Activated CD8-positive, alpha-beta T cell treated with anti-CD3 and anti-CD28 coated beads, Interleukin-2, amount 10 ng/mL, durations not matched to agents 7 days and 5 days (primary cell): ENCODE data around the gene PCSK6. TPM values are rescaled to one million over a fixed set of nuclear protein-coding genes. Genes with fewer than 3 reads are reported as not detected.

Experiments
- ATAC-seq: fragments of 150-1000 bp; cut with Tn5 transposase; one replicate; pipeline ENCODE4 v1.10.0; 2021; ENCODE audit warnings: moderate library complexity
- CTCF ChIA-PET: fragments of 350-600 bp; sonication (Branson Sonifier 250); formaldehyde crosslinking; loops from one replicate; lab custom pipeline; 2021; ENCODE audit warnings: antibody characterized with exemption; lab: Charles Lee
- POLR2A ChIA-PET: fragments of 350-600 bp; sonication (Branson Sonifier 250); formaldehyde crosslinking; loops from one replicate; lab custom pipeline; 2021; ENCODE audit warnings: antibody characterized with exemption; lab: Charles Lee
- DNase-seq: peaks from one replicate; pipeline ENCODE4 v3.0.0-alpha.2; 2020
- H3K27ac Mint-ChIP-seq: one replicate; pipeline ENCODE4 v1.8.0; 2021; ENCODE audit warnings: mild to moderate bottlenecking, mixed read lengths
- H3K27me3 Mint-ChIP-seq: one replicate; pipeline ENCODE4 v1.8.0; 2021; ENCODE audit warnings: low read depth, mixed read lengths
- H3K36me3 Mint-ChIP-seq: one replicate; pipeline ENCODE4 v1.8.0; 2021; ENCODE audit warnings: low read depth, mixed read lengths
- H3K4me1 Mint-ChIP-seq: one replicate; pipeline ENCODE4 v1.8.0; 2021; ENCODE audit warnings: low read depth, mixed read lengths
- H3K4me3 Mint-ChIP-seq: one replicate; pipeline ENCODE4 v1.8.0; 2021; ENCODE audit warnings: mild to moderate bottlenecking, mixed read lengths
- H3K9me3 Mint-ChIP-seq: one replicate; pipeline ENCODE4 v1.8.0; 2022; ENCODE audit warnings: mixed read lengths; ENCODE audit not compliant: insufficient read depth
- total RNA-seq, 2 experiments: library from RNA; stranded (reverse); gene quantifications; one replicate each; pipeline ENCODE4 v1.2.3, GENCODE V29; 2021

The PCSK6 gene
- total RNA-seq, 2 experiments from 2014 or later = 0.68 to 0.76 TPM

DNA sequence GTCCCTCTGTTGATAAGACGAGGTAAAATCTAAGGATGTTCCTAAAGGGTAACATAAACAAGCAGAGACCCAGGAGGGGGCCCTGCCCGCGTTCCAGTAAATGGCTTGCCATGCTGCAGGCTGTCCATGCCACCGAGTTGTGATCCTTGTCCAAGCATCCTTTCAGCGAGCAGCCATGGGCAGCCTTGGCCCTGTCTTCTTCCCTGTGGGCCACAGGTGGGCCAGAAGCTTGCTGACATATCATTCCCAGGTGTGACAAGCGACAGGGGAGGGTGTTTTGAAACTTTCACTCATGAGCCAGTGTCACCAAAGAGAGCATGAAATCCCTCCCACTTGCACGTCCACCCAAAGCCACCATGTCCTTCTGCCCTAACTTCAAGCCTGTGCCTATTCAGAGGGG is 53.7 kb downstream of the PCSK6 start:
- no peaks in the 10 kb centered on the region for H3K4me1 Mint-ChIP-seq
- no peaks in the 10 kb centered on the region for H3K9me3 Mint-ChIP-seq
- ChIA-PET CTCF (interaction anchor here (1.3 kb wide), 1 partner anchor 205 kb away, joined by 4 read pairs; no protein-coding TSS in a partner anchor), POLR2A (no interaction called here)
- no peak overlapping the region for H3K27ac Mint-ChIP-seq
- H3K4me3 Mint-ChIP-seq = no peak overlapping the region
- DNase-seq (no peak), ATAC-seq (no peak)
- no peaks in the 10 kb centered on the region for H3K36me3 Mint-ChIP-seq
- peaks cover 5% of the 10 kb centered on the region for H3K27me3 Mint-ChIP-seq

DNA sequence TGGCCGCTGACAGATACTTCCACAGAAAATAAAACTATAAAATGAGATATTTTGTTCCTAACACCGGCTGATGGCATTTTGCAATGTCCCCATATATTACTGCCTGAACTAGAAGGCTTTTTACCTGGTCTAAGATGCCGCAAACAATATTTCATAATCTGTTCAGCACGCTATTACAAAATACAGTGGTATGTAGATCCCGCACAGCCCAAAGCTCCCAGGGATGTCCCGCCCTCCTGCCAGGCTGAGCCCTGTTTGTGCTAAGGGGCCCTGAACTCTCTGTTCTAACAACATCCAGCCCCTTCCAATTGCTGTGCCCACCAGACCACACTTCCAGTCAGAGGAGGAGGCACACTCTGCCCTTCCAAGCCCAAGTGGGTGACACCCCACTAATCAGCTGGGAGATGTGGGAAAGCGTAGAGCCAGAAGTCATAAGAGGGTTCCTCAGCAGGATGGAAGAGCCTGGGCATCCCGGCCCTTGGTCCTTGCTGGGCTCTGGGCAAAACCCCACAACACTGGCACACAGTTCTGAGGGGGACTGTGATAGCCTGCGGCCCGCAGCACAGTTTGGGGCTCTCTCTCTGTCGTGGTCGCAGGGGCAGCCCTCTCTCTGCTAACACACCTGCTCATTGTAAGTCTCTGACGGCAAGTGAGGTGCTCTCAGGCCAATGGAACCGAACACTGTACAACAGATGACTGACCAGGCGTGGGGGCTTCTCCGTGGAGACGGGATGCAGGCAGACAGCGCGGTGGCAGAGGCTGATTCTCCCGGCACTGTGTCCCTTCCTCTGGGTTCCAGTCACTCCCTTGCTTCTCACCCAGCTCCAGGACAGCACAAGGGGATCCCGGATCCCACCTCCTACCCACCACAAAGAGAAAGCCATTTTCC is 55.2 kb downstream of the PCSK6 start:
- H3K4me3 Mint-ChIP-seq = no peak overlapping the region
- no peaks in the 10 kb centered on the region for H3K4me1 Mint-ChIP-seq
- H3K36me3 Mint-ChIP-seq = no peaks in the 10 kb centered on the region
- H3K27ac Mint-ChIP-seq = no peak overlapping the region
- no peak for ATAC-seq
- peaks cover 5% of the 10 kb centered on the region for H3K27me3 Mint-ChIP-seq
- ChIA-PET POLR2A (no interaction called here), CTCF (no interaction called here)
- DNase-seq = no peak
- H3K9me3 Mint-ChIP-seq = no peaks in the 10 kb centered on the region

DNA sequence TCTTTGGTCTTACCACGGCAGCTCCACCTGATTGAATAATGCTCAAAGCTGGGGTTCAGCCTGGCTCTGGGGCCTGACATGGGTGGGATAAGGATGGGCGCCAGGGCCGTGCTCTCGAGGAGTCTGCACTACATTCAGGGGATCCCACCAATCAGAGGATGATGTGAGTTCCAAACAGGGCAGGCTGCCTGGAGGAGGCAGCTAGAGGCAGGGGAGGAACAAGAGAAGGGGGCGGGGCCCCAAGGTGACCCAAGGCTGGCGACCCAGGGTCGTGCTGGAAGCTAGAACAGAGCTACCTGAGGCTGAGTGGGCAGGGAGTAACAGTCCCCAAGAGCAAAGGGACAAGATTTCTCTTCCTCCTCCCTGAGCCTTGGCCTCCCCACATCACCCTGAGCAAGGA is 56.1 kb downstream of the PCSK6 start:
- CTCF ChIA-PET = no interaction called here
- no peaks in the 10 kb centered on the region for H3K4me1 Mint-ChIP-seq

DNA sequence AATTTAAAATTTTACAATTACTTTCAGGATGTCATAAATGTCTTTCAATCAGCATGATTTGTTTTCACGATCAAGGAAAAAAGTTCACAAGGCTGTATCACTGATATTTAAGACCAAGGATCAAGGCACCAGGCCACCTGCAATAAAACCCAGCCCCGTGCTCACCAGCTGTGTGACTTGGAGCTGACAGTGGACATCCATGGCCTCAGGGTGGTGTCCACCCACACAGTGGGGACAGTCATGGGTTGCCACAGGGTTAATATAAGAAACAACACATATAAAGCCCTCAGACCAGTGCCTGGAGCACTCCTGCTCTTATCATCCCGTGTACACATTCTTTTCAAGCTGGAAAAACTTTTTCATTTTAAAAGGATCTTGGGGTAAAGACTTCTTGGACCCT is 56.5 kb downstream of the PCSK6 start:
- no peaks in the 10 kb centered on the region for H3K36me3 Mint-ChIP-seq
- no peak overlapping the region for H3K27ac Mint-ChIP-seq
- H3K4me1 Mint-ChIP-seq = no peaks in the 10 kb centered on the region
- no peak overlapping the region for H3K4me3 Mint-ChIP-seq
- ChIA-PET CTCF (no interaction called here), POLR2A (no interaction called here)
- ATAC-seq = no peak
- H3K27me3 Mint-ChIP-seq = no peaks in the 10 kb centered on the region
- no peaks in the 10 kb centered on the region for H3K9me3 Mint-ChIP-seq
- no peak for DNase-seq

More for the DNA sequence above, 56.1 kb downstream of the PCSK6 start:
- Mint-ChIP-seq H3K36me3 (no peaks in the 10 kb centered on the region), H3K9me3 (no peaks in the 10 kb centered on the region), H3K27me3 (no peaks in the 10 kb centered on the region), H3K4me3 (no peak overlapping the region), H3K27ac (no peak overlapping the region)
- DNase-seq (no peak), ATAC-seq (no peak)
- POLR2A ChIA-PET = no interaction called here

DNA sequence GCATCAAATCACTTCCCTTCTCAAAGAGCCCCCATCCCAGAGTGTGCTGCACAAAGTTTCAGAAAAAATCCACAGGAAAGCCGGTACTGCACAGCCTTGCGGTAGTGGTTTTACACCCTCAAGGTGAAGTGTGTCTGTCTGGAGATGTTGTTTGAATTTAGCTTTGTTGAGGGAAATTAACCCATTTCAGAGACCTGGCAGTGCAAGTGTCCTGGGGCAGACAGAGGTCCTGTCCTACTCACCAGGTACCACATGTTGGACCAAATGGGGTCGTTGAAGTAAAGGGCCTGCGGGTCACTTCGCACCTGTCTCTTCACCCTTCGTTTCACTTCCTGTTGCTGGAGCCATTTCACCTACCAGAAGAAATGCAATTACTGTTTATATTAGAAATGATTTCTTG is 57.8 kb downstream of the PCSK6 start:
- Mint-ChIP-seq H3K27ac (no peak overlapping the region), H3K27me3 (no peaks in the 10 kb centered on the region), H3K4me3 (no peak overlapping the region), H3K4me1 (no peaks in the 10 kb centered on the region), H3K36me3 (no peaks in the 10 kb centered on the region), H3K9me3 (no peaks in the 10 kb centered on the region)
- DNase-seq = no peak
- ATAC-seq = no peak
- CTCF ChIA-PET = no interaction called here
- POLR2A ChIA-PET = no interaction called here

DNA sequence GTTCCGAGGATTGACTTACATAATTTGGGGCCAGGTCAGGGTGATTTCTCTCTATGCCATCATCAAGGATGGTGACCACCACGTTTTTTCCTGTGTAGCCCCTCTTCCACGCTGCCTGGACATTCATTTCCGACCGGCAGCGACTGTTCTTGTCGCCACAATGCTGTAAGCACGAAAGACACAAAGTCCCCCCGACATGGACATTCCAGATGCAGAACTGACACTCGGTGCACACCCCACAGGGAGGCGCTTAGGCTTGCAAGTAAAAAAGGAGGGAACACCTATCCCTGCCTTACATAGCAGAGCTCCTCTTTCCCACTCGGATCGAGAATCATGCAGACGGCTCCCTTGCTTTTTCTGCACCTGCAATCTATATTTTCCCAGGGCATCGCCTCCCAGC is 58.2 kb downstream of the PCSK6 start:
- no peaks in the 10 kb centered on the region for H3K36me3 Mint-ChIP-seq
- no peaks in the 10 kb centered on the region for H3K9me3 Mint-ChIP-seq
- H3K4me3 Mint-ChIP-seq = no peak overlapping the region
- DNase-seq (no peak), ATAC-seq (no peak)
- ChIA-PET CTCF (no interaction called here), POLR2A (no interaction called here)
- H3K4me1 Mint-ChIP-seq = no peaks in the 10 kb centered on the region
- H3K27me3 Mint-ChIP-seq = no peaks in the 10 kb centered on the region
- H3K27ac Mint-ChIP-seq = no peak overlapping the region

DNA sequence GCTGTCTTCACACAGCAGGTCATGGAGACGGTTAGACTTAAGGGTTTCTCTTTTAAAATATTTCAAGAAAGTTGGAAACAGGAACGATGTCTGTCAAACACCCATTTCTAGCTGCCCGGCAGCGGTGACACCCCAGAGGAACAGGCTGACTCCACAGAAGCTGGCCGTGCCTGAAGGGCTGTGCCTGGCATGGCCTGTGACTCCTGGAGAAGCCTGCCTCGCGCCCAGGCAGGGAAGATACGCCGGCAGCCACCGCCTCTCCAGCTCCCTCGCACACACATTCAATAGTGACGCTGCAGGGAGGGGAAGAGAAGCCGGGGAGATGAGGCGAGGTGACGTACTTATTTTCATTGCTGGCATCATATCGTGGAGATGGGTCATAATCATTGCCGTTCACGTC is 59.9 kb downstream of the PCSK6 start:
- Mint-ChIP-seq H3K4me1 (no peaks in the 10 kb centered on the region), H3K36me3 (no peaks in the 10 kb centered on the region), H3K27me3 (no peaks in the 10 kb centered on the region), H3K4me3 (no peak overlapping the region), H3K27ac (no peak overlapping the region), H3K9me3 (no peaks in the 10 kb centered on the region)
- ChIA-PET CTCF (no interaction called here), POLR2A (no interaction called here)
- no peak for ATAC-seq
- DNase-seq = no peak

DNA sequence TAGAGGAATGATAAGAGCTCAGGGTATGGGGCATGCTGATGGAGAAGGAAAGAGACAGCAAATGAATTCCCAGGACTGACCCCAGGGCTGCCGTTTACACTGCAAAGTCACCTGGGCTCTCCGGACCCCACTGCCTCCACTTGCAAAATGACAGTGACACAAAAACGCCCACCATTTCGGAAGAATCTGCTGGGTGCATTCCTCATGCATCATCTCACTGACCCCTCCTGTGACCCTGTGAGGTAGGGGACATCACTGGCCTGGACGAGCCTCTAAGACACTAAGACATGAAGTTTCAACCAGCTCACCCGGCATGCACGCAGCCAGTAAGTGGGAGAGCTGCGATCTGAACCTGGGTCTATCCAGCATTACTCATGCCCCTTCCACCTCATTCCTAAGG is 60.3 kb downstream of the PCSK6 start:
- ATAC-seq (no peak), DNase-seq (no peak)
- H3K4me3 Mint-ChIP-seq = no peak overlapping the region
- ChIA-PET POLR2A (no interaction called here), CTCF (no interaction called here)
- no peak overlapping the region for H3K27ac Mint-ChIP-seq
- H3K9me3 Mint-ChIP-seq = no peaks in the 10 kb centered on the region
- no peaks in the 10 kb centered on the region for H3K27me3 Mint-ChIP-seq
- H3K4me1 Mint-ChIP-seq = no peaks in the 10 kb centered on the region
- H3K36me3 Mint-ChIP-seq = no peaks in the 10 kb centered on the region

DNA sequence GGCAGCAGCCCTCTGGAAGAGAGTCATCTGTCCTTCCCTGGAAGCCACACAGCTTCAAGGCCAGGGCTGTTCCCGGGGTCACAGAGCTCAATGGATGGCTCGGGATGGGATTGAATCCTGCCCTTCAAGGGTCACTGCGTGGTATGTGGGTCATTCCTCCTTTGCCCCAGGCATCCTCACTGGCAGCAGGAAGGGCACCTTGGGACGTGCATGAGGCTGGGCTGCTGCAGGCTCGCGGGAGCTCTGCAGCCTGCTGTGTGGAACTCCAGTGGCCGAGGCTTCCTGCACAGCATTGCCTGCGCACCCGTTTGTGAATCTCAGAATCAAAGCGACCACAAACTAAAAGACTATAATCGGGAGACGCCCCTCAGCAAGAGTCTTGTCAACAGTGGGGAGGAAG is 60.7 kb downstream of the PCSK6 start:
- Mint-ChIP-seq H3K36me3 (no peaks in the 10 kb centered on the region), H3K4me1 (no peaks in the 10 kb centered on the region), H3K4me3 (no peak overlapping the region), H3K27ac (no peak overlapping the region), H3K9me3 (no peaks in the 10 kb centered on the region), H3K27me3 (no peaks in the 10 kb centered on the region)
- ChIA-PET POLR2A (no interaction called here), CTCF (no interaction called here)
- no peak for DNase-seq
- ATAC-seq = no peak

DNA sequence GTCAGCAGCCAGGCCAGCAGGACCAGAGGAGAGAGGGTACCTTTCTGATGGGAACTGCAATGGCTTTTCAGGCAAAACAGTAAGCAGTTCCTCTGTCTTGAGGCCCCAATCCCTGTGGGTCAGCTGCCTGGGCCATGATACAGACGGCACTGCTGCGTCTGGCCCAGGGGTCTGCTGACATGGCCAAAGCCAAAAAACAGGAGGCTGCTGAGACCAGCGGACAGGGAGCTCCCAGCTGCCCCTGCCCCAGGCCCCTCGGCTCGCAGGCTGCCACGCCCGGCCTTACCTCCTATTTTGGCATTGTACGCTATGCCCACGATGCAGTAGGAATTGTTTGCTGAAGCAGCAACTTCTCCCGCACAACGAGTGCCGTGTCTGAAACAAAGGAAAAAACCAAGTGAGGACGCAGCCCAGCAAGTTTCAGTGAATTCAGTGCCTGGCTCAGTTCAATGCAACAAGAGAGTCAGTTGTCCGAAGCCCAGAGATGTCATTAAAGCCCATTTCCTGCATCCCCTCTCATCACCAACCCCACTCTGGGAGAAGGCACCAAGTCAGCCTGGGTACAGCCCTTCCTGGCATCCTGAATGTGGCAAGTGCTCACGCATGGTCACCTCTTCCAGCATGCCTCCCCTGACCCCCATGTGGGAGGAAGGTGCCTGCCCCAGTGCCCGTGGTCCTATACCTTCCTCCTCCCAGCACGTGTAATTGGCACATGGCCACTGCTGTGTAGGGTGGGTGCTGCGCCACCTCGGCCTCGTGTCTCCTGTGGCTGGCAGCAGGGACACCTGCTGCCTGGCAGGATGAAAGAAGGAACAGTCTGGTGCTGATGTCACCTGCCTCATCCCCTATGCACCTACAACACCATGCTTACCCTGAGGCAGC is 61.7 kb downstream of the PCSK6 start:
- H3K4me1 Mint-ChIP-seq = no peaks in the 10 kb centered on the region
- H3K27me3 Mint-ChIP-seq = no peaks in the 10 kb centered on the region

DNA sequence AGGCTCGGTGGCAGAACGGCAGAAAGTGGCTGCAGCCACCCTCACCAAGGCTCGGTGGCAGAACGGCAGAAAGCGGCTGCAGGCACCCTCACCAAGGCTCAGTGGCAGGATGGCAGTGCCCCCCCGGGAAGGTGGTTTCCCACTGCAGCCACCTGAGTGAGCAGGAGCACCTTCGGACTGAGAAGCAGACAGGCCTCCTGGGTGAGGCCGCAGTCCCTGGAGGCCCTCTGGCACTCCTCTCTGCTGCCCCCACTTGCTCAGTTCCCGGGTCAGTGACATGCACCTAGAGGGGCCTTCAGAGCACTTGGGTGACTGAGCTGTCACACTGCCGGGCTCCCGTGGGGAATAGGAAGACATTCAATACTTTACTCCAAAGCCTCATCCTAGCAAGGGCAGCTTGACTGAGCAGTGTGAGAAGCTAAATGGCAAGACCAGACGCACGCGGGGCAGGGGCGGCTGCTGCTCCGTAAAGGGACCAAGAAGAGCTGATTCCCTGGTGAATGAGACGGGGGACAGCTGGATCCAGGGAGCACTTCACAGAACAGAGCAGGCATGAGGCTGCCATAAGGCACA is 62.7 kb downstream of the PCSK6 start:
- ChIA-PET CTCF (no interaction called here), POLR2A (no interaction called here)
- H3K27ac Mint-ChIP-seq = no peak overlapping the region
- DNase-seq (no peak), ATAC-seq (no peak)
- no peaks in the 10 kb centered on the region for H3K4me1 Mint-ChIP-seq
- H3K36me3 Mint-ChIP-seq = no peaks in the 10 kb centered on the region
- no peak overlapping the region for H3K4me3 Mint-ChIP-seq
- no peaks in the 10 kb centered on the region for H3K27me3 Mint-ChIP-seq
- H3K9me3 Mint-ChIP-seq = no peaks in the 10 kb centered on the region

More for the DNA sequence above, 61.7 kb downstream of the PCSK6 start:
- ATAC-seq (no peak), DNase-seq (no peak)
- no peaks in the 10 kb centered on the region for H3K36me3 Mint-ChIP-seq
- POLR2A ChIA-PET = no interaction called here
- no peaks in the 10 kb centered on the region for H3K9me3 Mint-ChIP-seq
- H3K27ac Mint-ChIP-seq = no peak overlapping the region
- H3K4me3 Mint-ChIP-seq = no peak overlapping the region
- CTCF ChIA-PET = no interaction called here
